Activated CD4-positive, alpha-beta T cell treated with anti-CD3 and anti-CD28 coated beads for 36 hours (primary cell): ENCODE data around the gene CMTM8. TPM values are rescaled to one million over a fixed set of nuclear protein-coding genes. Genes with fewer than 3 reads are reported as not detected.
A peak's percentile ranks its signal among the peaks of the same experiment; 100 is the strongest.

Experiments used
- ATAC-seq: fragments of 200-7000 bp; cut with Tn5 transposase; one replicate; pipeline ENCODE4 v1.10.0; 2021; ENCODE audit warnings: mild to moderate bottlenecking, moderate library complexity
- CTCF ChIA-PET: fragments of 350-600 bp; sonication (Branson Sonifier 250); formaldehyde crosslinking; loops from one replicate; lab custom pipeline; 2021; ENCODE audit warnings: antibody characterized with exemption; lab: Charles Lee
- POLR2A ChIA-PET: fragments of 350-600 bp; sonication (Branson Sonifier 250); formaldehyde crosslinking; loops from one replicate; lab custom pipeline; 2021; ENCODE audit warnings: antibody characterized with exemption, inconsistent platforms; lab: Charles Lee
- DNase-seq: peaks from one replicate; pipeline ENCODE4 v3.0.0-alpha.2; 2020
- H3K27ac Mint-ChIP-seq: one replicate; pipeline ENCODE4 v1.8.0; 2021; ENCODE audit warnings: mixed read lengths
- H3K27me3 Mint-ChIP-seq: one replicate; pipeline ENCODE4 v1.8.0; 2021; ENCODE audit warnings: mixed read lengths
- H3K36me3 Mint-ChIP-seq: one replicate; pipeline ENCODE4 v1.8.0; 2021; ENCODE audit warnings: low read depth, mixed read lengths
- H3K4me1 Mint-ChIP-seq: one replicate; pipeline ENCODE4 v1.8.0; 2021; ENCODE audit warnings: mixed read lengths
- H3K4me3 Mint-ChIP-seq: one replicate; pipeline ENCODE4 v1.8.0; 2021; ENCODE audit warnings: mild to moderate bottlenecking, moderate library complexity, mixed read lengths
- H3K9me3 Mint-ChIP-seq: one replicate; pipeline ENCODE4 v1.8.0; 2021; ENCODE audit warnings: low read depth, mixed read lengths
- intact Hi-C, 2 experiments: fragments of 100-400 bp; cut with DNase I in 1 of 2; cut with micrococcal nuclease in 1 of 2; formaldehyde crosslinking; loops; one replicate each; pipeline versions ENCODE4 v1.14.2 to v1.15.1; 2022 to 2024; cut with DNase I, micrococcal nuclease
- total RNA-seq, 2 experiments: library from RNA; stranded (reverse); gene quantifications; one replicate each; pipeline ENCODE4 v1.2.3, GENCODE V29; 2021

Gene CMTM8
- total RNA-seq, 2 experiments from 2014 or later, result 8.1 to 9.3 TPM

DNA sequence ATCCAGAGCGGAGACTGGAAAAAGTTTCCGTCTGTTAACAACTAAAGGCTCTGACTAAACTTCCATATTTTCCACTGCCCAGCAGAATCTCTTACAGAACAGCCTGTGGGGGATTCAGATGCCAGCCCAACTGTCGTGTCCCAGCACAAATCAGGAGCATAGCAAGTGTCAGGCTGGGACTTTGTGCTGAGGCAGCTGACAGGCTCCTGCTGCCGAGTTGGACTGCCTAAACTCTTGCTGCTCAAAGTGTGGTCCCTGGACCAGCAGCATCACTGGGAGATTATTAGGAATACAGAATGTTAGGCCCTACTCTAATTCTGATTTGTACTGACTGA, 122.0 kb downstream of the CMTM8 start:
- ATAC-seq, result no peak
- no peak overlapping the region for H3K27ac Mint-ChIP-seq
- H3K27me3 Mint-ChIP-seq, result no peaks in the 10 kb centered on the region
- POLR2A ChIA-PET, result no interaction called here
- no peaks in the 10 kb centered on the region for H3K9me3 Mint-ChIP-seq
- DNase-seq, result no peak
- H3K36me3 Mint-ChIP-seq, result peaks cover 2% of the 10 kb centered on the region
- H3K4me3 Mint-ChIP-seq, result no peak overlapping the region
- intact Hi-C loops, result no loop called here
- no peaks in the 10 kb centered on the region for H3K4me1 Mint-ChIP-seq
- CTCF ChIA-PET, result interaction anchor here (1.4 kb wide), 1 partner anchor 183 kb away, joined by 3 read pairs; no protein-coding TSS in a partner anchor

GRCh38 chr3:32366638-32367397, 128.3 kb downstream of the CMTM8 start:
- ATAC-seq, result no peak
- H3K4me3 Mint-ChIP-seq, result no peak overlapping the region
- no peaks in the 10 kb centered on the region for H3K36me3 Mint-ChIP-seq
- H3K27ac Mint-ChIP-seq, result no peak overlapping the region
- ChIA-PET CTCF (interaction anchor here (1.0 to 1.4 kb wide), 3 partner anchors 10 to 188 kb away, joined by 3 to 4 read pairs (median 4); no protein-coding TSS in a partner anchor), POLR2A (interaction anchor here (0.5 kb wide), 1 partner anchor 88 kb away, joined by 4 read pairs; no protein-coding TSS in a partner anchor)
- H3K4me1 Mint-ChIP-seq, result peaks cover 29% of the 10 kb centered on the region
- H3K9me3 Mint-ChIP-seq, result no peaks in the 10 kb centered on the region
- DNase-seq, result no peak
- no peaks in the 10 kb centered on the region for H3K27me3 Mint-ChIP-seq
- intact Hi-C loops, result no loop called here

GRCh38 chr3:32367442-32367841, 129.0 kb downstream of the CMTM8 start:
- CTCF ChIA-PET, result interaction anchor here (1.0 to 1.4 kb wide), 3 partner anchors 9 to 189 kb away, joined by 3 to 4 read pairs (median 4); no protein-coding TSS in a partner anchor
- Mint-ChIP-seq H3K27me3 (no peaks in the 10 kb centered on the region), H3K36me3 (no peaks in the 10 kb centered on the region), H3K4me1 (peaks cover 35% of the 10 kb centered on the region), H3K9me3 (no peaks in the 10 kb centered on the region), H3K4me3 (no peak overlapping the region), H3K27ac (no peak overlapping the region)
- DNase-seq (no peak), ATAC-seq (no peak)
- intact Hi-C loops, result no loop called here
- POLR2A ChIA-PET, result interaction anchor here (0.5 kb wide), 1 partner anchor 89 kb away, joined by 4 read pairs; no protein-coding TSS in a partner anchor

DNA sequence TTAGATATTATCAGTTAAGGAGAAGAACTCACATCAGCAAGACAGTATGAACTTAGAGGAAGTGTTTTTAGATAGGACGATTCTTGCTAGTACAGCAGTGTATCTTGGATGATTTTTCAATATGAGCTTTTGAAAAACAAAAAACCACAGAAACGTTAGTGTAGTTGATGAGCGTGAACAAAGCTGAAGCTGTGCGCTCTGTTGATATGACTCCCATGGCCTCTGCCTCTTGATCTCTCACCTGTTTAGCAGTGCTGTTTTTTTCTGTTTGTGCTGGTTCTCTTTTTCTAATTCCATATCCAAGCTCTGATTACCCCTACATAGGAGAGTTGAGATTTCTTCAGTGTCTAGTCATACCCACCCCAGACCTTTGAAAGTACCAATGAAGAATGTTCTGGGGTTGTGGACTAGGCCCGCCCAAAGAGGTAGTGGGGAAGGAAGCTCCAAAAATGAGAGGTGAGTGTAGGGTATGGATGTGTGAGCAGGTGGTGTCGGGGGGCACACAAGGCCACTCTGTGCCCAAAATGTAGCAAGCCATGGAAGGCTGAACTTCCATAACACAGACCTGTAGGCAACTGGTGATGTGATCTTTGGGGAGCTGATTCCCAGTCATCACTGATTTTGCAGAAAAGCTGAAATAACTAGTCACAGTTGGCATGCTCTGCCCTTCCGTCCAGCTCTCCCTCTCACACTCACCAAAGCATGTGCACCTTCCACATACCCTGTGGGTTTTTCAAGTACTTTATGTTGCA, 133.2 kb downstream of the CMTM8 start:
- ChIA-PET POLR2A (interaction anchor here (0.5 to 1.3 kb wide), 6 partner anchors 67 to 1069 kb away, joined by 3 to 6 read pairs (median 3); partner anchors contain the start of gene GPD1L), CTCF (interaction anchor here (0.8 to 7.6 kb wide), 19 partner anchors 11 to 334 kb away, joined by 3 to 88 read pairs (median 4); no protein-coding TSS in a partner anchor)
- H3K36me3 Mint-ChIP-seq, result no peaks in the 10 kb centered on the region
- H3K27me3 Mint-ChIP-seq, result no peaks in the 10 kb centered on the region
- DNase-seq, result peak; percentile 26
- H3K4me1 Mint-ChIP-seq, result peaks cover 45% of the 10 kb centered on the region
- intact Hi-C loops, result loop anchor here in 1 of 2 experiments (5.0 kb wide), 1 partner anchor 201 kb away; the partner anchor contains the start of gene DYNC1LI1
- ATAC-seq, result peak; percentile 73
- H3K4me3 Mint-ChIP-seq, result peak overlapping the region; percentile 15
- H3K9me3 Mint-ChIP-seq, result no peaks in the 10 kb centered on the region
- H3K27ac Mint-ChIP-seq, result peak overlapping the region; percentile 93

GRCh38 chr3:32372213-32372490, 133.7 kb downstream of the CMTM8 start:
- H3K4me3 Mint-ChIP-seq, result no peak overlapping the region
- no peak for DNase-seq
- peak; percentile 23 for ATAC-seq
- ChIA-PET CTCF (interaction anchor here (0.7 to 7.6 kb wide), 16 partner anchors 11 to 195 kb away, joined by 3 to 88 read pairs (median 4); no protein-coding TSS in a partner anchor), POLR2A (interaction anchor here (0.8 to 1.3 kb wide), 3 partner anchors 96 to 266 kb away, joined by 3 read pairs; partner anchors contain the start of gene GPD1L)
- H3K36me3 Mint-ChIP-seq, result no peaks in the 10 kb centered on the region
- H3K9me3 Mint-ChIP-seq, result no peaks in the 10 kb centered on the region
- no peaks in the 10 kb centered on the region for H3K27me3 Mint-ChIP-seq
- H3K4me1 Mint-ChIP-seq, result peaks cover 41% of the 10 kb centered on the region
- peak overlapping the region; percentile 93 for H3K27ac Mint-ChIP-seq
- intact Hi-C loops, result loop anchor here in 1 of 2 experiments (5.0 kb wide), 1 partner anchor 200 kb away; the partner anchor contains the start of gene DYNC1LI1

DNA sequence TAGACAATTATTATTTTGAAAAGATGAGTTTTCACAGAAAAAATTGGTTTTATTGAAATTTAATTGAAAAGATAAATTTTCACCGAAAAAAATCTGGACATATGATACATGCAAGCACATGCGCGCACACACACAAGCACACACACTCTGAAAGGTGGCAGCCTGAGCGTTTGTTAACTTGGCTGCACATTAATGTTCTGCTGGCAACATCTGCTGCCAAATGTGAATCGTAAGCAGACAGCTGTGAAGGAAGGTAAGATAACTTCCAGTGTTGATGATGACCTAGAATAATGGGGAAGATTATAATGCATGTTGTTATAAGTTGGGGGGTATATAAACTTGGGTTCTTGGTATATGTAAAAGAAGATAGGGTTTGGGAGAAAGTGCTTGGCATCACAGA, 134.8 kb downstream of the CMTM8 start:
- no peak overlapping the region for H3K27ac Mint-ChIP-seq
- H3K36me3 Mint-ChIP-seq, result no peaks in the 10 kb centered on the region
- H3K27me3 Mint-ChIP-seq, result no peaks in the 10 kb centered on the region
- ChIA-PET CTCF (interaction anchor here (0.7 to 7.6 kb wide), 8 partner anchors 15 to 197 kb away, joined by 3 to 88 read pairs (median 3); no protein-coding TSS in a partner anchor), POLR2A (no interaction called here)
- DNase-seq, result no peak
- peaks cover 36% of the 10 kb centered on the region for H3K4me1 Mint-ChIP-seq
- intact Hi-C loops, result loop anchor here in 1 of 2 experiments (5.0 kb wide), 1 partner anchor 199 kb away; the partner anchor contains the start of gene DYNC1LI1
- no peaks in the 10 kb centered on the region for H3K9me3 Mint-ChIP-seq
- no peak overlapping the region for H3K4me3 Mint-ChIP-seq
- ATAC-seq, result no peak

GRCh38 chr3:32373844-32374243, 135.4 kb downstream of the CMTM8 start:
- Mint-ChIP-seq H3K9me3 (no peaks in the 10 kb centered on the region), H3K4me3 (no peak overlapping the region), H3K27me3 (no peaks in the 10 kb centered on the region), H3K4me1 (peaks cover 36% of the 10 kb centered on the region), H3K27ac (no peak overlapping the region), H3K36me3 (no peaks in the 10 kb centered on the region)
- no peak for DNase-seq
- ATAC-seq, result no peak
- POLR2A ChIA-PET, result interaction anchor here (1.2 kb wide), 1 partner anchor 96 kb away, joined by 3 read pairs; no protein-coding TSS in a partner anchor
- CTCF ChIA-PET, result interaction anchor here (0.7 to 7.6 kb wide), 20 partner anchors 10 to 311 kb away, joined by 3 to 88 read pairs (median 3); partner anchors contain the start of genes CMTM7 and CNOT10
- intact Hi-C loops, result loop anchor here (1.0 to 5.0 kb wide), 3 partner anchors 77 to 198 kb away; partner anchors contain the start of gene DYNC1LI1 (in 1 of the 2)

DNA sequence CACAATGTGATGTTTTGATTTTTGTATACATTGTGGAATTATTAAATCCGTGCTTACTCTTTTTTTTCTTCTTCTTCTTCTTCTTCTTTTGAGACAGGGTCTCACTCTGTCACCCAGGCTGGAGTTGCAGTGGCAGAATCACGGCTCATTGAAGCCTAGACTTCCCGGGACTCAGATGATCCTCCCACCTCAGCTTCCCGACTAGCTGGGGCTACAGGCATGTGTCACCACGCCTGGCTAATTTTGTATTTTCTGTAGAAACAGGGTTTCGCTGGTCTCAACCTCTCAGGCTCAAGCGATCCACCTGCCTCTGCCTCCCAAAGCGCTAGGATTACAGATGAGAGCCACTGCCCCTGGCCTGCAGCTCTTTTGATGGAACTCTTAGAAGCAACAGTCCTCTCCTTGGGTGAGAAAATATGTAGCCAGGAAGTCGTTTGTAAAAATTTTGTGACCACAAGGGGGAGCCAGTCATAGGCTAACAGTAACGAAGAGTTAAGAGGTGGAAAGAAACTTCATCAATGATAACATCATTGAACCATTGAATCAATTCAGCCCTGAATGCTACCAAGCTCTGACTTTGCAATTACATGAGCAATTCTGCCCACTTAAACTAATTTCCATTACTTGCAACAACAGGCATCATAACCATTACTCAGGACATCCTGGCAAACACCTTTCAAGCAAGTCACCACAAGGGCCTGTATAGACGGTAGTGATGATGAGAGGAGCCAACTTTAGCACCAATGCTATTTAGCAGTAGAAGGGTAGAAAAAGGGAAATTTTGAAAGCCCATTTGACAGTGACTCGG, 136.5 kb downstream of the CMTM8 start:
- DNase-seq (peak; percentile 77), ATAC-seq (peak; percentile 64)
- Mint-ChIP-seq H3K27me3 (no peaks in the 10 kb centered on the region), H3K36me3 (no peaks in the 10 kb centered on the region), H3K4me1 (peaks cover 35% of the 10 kb centered on the region), H3K27ac (peak overlapping the region; percentile 35), H3K9me3 (no peaks in the 10 kb centered on the region), H3K4me3 (no peak overlapping the region)
- POLR2A ChIA-PET, result interaction anchor here (0.7 to 1.2 kb wide), 2 partner anchors 68 to 95 kb away, joined by 3 to 4 read pairs; no protein-coding TSS in a partner anchor
- CTCF ChIA-PET, result interaction anchor here (0.6 to 7.6 kb wide), 51 partner anchors 8 to 1444 kb away, joined by 3 to 88 read pairs (median 4); partner anchors contain the start of genes CMTM6, CMTM7 and CNOT10
- intact Hi-C loops, result loop anchor here (1.0 to 5.0 kb wide), 6 partner anchors 24 to 198 kb away; partner anchors contain the start of gene DYNC1LI1 (in 1 of the 2)

DNA sequence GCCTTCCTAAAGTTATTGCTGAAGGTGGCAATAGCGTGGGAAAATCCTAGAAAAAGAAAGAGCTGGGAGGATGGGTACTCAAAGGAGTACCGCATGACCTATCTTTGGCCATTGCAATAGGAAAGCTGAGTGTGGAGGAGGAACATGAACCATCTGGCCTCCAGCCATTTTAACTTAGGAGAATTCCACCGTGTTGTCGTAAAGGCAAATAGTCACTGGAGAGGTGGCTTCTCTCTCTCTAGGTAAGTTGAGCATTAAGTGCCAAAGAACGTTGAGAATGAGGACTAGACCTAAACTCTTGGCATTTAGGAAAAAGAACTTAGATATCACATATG, 137.1 kb downstream of the CMTM8 start:
- intact Hi-C loops, result loop anchor here (1.0 to 2.0 kb wide), 4 partner anchors 24 to 93 kb away; no protein-coding TSS in a partner anchor
- no peak for ATAC-seq
- Mint-ChIP-seq H3K9me3 (no peaks in the 10 kb centered on the region), H3K27me3 (no peaks in the 10 kb centered on the region), H3K27ac (peak overlapping the region; percentile 35), H3K36me3 (no peaks in the 10 kb centered on the region), H3K4me1 (peaks cover 30% of the 10 kb centered on the region), H3K4me3 (no peak overlapping the region)
- ChIA-PET POLR2A (no interaction called here), CTCF (interaction anchor here (0.6 to 7.6 kb wide), 33 partner anchors 8 to 310 kb away, joined by 3 to 88 read pairs (median 4); partner anchors contain the start of genes CMTM6, CMTM7 and CNOT10)
- no peak for DNase-seq

DNA sequence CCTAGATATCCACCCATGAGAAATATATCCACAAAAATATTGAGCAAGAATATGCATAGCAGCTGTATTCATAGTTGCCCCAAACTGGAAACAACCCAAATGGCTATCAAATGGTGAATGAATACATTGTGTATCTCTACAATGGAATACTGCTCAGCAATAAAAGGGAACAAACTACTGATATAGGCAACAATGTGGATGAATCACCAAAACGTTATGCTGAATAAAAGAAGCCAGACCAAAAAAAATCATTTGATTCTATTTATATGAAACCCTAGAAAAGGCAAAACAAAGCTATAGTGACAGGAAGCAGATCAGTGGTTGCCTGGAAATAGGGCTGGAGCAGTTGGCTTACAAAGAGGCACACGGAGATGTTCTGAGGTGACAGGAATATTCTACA, 137.6 kb downstream of the CMTM8 start:
- peaks cover 27% of the 10 kb centered on the region for H3K4me1 Mint-ChIP-seq
- H3K9me3 Mint-ChIP-seq, result no peaks in the 10 kb centered on the region
- intact Hi-C loops, result no loop called here
- ChIA-PET CTCF (interaction anchor here (0.6 to 7.6 kb wide), 29 partner anchors 7 to 309 kb away, joined by 3 to 88 read pairs (median 5); partner anchors contain the start of genes CMTM6, CMTM7 and CNOT10), POLR2A (no interaction called here)
- no peak for DNase-seq
- no peak overlapping the region for H3K27ac Mint-ChIP-seq
- no peaks in the 10 kb centered on the region for H3K36me3 Mint-ChIP-seq
- no peak for ATAC-seq
- H3K4me3 Mint-ChIP-seq, result no peak overlapping the region
- H3K27me3 Mint-ChIP-seq, result no peaks in the 10 kb centered on the region
